GM19099 (cell line): Measurements from ENCODE around the gene IDI1.
A peak's percentile ranks its signal among the peaks of the same experiment; 100 is the strongest.

Experiments used
- POLR2A ChIP-seq: IDR thresholded peaks from 3 replicates; pipeline ENCODE4 v1.6.1; 2011; ENCODE audit warnings: low read depth; ENCODE audit not compliant: insufficient read length; ENCODE audit errors: extremely low read depth

The IDI1 gene

GRCh38 chr10:1074052-1074747, 25.3 kb upstream of the IDI1 start:
- no peak for TF ChIP-seq POLR2A

- TF ChIP-seq POLR2A, result no peak
Measured at GRCh38 chr10:1070919-1071318, 22.0 kb upstream of the IDI1 start.

DNA sequence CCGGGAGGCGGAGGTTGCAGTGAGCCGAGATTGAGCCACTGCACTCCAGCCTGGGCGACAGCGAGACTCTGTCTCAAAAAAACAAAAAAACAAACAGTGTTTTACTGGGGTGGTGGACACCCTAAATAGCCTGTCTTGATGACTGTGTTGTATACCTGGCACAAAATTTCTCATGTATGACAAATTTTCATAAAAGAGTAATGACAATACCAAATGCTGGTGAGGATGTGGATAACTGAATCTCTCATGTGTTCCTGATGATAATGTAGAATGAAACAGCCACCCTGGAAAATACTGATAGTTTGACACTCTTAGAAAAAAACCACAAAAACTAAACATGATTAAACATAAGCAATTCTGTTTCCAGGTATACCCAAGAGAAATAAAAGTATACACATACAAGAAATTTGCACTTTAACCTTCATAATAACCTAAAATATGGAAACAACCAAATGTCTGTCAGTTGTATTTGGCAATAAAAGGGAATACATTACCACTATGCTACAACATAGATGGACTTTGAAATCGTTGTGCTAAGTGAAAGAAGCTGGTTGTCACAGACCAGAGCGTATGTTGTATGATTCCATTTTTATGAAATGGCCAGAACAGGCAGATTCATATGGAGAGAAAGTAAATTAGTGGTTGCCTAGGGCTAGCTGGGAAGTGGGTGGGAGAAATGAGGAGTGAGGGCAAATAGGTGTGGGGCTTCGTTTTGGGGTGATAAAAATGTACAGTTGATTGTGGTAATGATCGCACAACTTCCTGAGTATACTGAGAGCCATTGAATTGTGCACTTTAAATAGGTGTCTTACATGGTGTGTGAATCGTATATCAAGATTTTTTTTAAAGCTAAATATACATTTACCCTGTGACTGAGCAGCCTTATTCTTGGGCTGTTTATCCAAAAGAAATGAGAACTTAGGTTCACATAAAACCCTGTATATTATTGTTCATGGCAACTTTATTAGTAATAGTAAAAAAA, 19.8 kb upstream of the IDI1 start:
- no peak for TF ChIP-seq POLR2A

GRCh38 chr10:1064964-1065247, 16.0 kb upstream of the IDI1 start:
- TF ChIP-seq POLR2A, result no peak

DNA sequence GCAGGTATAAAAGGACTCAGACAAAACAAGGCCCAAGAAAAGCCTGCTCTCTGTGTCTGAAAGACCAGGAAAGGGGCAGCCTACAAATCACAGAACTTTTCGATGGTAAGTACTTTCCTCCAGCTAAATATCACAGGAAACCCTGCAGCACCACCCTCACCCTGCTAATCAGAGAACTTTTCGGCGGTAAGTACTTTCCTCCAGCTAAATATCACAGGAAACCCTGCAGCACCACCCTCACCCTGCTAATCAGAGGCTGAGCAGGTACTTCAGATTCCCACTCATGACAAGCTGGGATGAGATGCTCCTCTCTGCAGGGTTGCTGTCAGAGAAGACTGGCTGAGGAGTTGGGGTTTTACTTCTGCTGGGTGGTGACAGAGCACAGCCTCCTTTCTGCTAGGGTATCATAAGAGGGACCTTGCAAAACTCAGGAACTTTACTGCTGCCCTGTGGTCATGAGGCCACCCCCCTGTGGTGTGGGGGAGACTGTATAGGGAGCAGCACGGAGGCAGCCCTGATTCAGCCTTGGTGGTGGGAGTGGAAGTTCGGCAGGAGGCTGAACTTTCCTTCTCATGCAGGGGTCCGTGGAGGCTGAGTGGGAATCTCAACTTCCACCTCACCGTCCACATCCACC, 14.4 kb upstream of the IDI1 start:
- no peak for TF ChIP-seq POLR2A

DNA sequence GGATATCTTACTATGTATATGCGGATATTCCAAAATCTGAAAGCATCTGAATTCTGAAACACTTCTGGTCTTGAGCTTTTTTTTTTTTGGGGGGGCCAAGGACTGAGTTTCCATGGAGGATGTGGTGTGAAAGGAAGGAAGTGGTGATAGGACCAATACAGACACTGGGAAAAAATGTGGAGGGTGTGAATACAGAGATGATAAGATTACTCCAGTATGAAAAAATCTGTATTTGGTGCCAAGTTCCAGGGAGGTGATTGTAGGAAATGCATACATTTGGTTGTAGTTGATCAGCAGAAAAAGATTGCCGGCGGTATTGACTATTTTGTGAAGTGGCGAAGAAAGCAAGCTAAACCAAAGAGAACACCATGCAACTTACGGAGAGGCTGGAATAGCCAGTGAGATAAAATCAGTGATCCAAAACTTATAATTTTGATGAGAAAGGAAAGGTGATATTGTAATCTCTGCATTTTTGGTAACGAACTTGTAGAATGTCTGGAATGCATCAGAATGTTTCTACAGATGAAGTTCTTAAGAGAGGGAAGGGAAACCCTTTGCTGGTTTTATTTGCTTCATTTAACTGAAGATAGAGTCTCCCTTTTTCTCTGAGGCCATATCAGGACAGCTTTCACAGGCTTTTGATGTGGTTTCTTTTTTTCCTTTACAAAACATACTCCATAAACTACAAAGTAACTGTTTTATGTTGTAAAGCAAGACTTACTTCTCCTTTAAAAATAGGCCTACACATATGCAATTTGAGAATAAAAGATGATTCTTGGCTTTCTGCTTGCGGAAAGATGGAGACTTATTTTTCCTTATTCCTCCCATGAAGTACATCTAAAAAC, 13.2 kb upstream of the IDI1 start:
- no peak for TF ChIP-seq POLR2A

- TF ChIP-seq POLR2A, result no peak
Measured at GRCh38 chr10:1059902-1060301, 11.0 kb upstream of the IDI1 start.

GRCh38 chr10:1058017-1058416, 9.1 kb upstream of the IDI1 start:
- TF ChIP-seq POLR2A, result no peak

DNA sequence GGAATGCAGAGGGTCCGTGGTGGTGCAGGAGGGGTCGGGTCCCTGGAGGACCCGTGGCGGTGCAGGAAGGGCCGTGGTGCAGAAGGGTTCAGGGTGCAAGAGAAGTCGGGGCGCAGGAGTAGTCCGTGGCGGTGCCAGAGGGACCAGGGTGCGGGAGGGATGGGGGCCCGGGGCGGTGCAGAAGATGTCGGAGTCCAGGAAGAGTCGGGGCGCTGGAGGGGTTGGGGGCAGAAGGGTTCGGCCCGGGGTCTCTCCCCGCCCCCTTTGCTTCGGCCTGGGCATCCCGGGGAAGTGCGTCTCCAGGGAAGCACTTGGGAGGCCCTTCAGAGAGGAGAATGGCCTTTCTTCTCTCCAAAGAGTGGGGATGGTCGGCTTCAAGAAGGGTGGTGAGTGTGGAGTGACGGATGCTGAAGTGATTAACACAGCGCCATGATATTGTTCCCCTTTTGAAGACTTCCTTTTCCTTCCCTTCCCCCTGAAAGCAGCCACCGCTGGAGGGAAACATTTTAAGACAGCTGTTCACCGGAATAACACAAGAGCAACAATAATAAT, 8.3 kb upstream of the IDI1 start:
- TF ChIP-seq POLR2A, result no peak

DNA sequence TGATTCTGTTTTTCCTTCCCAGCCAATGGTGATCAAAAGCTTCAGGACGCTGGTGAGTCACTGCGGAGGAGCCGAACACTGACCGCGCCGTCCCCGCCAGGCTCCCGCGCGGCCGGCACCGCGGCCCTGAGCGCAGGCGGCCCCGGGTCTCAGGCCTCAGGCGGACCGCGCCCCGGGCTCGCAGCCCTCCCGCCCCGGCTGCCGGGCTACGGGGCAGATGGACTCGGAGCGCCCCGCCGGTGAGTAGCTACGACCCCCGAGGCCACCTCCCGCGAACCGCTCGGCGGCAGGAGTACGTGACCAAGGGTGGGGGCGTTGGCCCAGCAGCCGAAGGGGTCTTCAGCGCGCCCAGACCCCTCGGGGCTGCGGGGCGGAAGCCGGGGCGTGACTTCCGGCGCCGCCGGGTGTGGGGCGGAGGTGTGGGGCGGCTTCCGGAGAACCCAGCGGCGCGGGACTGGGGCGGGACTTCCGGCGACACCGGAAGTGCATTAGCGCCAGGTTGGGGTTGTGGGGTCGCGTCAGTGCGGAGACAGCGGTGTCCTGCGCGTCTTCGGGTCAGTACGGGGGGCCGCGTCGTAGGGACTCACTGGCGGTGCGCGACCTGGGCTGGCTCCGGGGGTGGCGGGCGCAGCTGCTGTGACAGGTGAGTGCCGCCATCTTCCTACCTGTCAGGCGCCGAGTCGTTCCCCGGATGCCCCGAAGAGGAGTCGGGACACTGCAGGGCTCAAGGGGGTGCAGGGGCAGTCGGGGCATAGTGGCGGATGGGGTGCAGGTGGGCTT, 7.6 kb upstream of the IDI1 start, which contains the start of gene WDR37:
Gene WDR37 (plus strand): TSS at position 60 of the 780 bp plus-strand sequence. CDS start 15,771 bp downstream, outside the sequence.
- peak; percentile 69 for TF ChIP-seq POLR2A

GRCh38 chr10:1054684-1055083, 5.8 kb upstream of the IDI1 start:
- TF ChIP-seq POLR2A, result no peak

DNA sequence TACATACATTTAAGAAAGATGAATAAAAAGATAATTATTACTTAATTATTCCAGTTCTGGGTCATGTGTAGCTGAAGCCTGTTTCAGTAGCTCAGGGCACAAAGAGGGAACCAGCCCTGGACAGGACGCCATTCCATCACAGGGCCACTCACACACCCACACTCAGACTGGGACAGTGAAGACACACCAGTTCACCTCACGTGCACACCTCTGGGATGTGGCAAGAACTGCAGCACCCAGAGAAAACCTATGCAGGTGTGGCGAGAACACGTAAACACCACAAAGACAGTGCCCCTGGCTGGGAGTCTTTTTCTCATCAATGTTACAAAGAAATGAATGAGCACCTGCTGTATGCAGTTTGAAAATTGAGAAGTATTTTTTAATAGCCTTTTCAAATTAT, 1.6 kb upstream of the IDI1 start:
- no peak for TF ChIP-seq POLR2A

- TF ChIP-seq POLR2A, result no peak
Measured at GRCh38 chr10:1050145-1050544, 1.2 kb upstream of the IDI1 start.

- TF ChIP-seq POLR2A, result no peak
Measured at GRCh38 chr10:1049425-1049958, 573 bp upstream of the IDI1 start.

DNA sequence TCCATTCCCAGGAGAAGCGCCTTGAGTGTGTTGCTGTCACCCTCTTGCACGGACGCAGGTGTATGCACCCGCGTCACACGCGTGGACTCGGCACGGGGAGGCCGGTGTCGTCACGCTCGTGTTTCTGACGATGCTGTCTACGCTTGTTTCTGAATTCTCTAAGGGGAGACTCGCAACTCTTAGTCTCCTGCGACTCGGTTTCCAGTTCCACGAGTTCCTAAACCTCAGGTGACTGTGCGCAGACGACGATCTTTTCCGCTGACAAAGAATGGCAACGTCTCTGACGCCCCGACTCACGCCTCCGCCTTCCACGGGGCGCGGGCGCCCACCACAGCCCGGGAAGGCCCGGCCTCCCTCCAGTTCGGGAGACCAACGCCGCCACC, 579 bp downstream of the IDI1 start:
- TF ChIP-seq POLR2A, result no peak
